ENCODE measurements around the gene ZC3H14. TPM values are rescaled to one million over a fixed set of nuclear protein-coding genes. Genes with fewer than 3 reads are reported as not detected.

ZC3H14 gene
- 58.7 to 66.0 TPM (median 65.4 TPM) in 5 replicates for total RNA-seq (2022; extraction: Qiagen RNA extraction; ENCODE audit: low read depth)

GRCh38 chr14:88562831-88563686 lies at the start of gene ZC3H14:
Gene ZC3H14 (plus strand): TSS chr14:88563037. CDS start chr14:88563134, 97 bp downstream.

DNA sequence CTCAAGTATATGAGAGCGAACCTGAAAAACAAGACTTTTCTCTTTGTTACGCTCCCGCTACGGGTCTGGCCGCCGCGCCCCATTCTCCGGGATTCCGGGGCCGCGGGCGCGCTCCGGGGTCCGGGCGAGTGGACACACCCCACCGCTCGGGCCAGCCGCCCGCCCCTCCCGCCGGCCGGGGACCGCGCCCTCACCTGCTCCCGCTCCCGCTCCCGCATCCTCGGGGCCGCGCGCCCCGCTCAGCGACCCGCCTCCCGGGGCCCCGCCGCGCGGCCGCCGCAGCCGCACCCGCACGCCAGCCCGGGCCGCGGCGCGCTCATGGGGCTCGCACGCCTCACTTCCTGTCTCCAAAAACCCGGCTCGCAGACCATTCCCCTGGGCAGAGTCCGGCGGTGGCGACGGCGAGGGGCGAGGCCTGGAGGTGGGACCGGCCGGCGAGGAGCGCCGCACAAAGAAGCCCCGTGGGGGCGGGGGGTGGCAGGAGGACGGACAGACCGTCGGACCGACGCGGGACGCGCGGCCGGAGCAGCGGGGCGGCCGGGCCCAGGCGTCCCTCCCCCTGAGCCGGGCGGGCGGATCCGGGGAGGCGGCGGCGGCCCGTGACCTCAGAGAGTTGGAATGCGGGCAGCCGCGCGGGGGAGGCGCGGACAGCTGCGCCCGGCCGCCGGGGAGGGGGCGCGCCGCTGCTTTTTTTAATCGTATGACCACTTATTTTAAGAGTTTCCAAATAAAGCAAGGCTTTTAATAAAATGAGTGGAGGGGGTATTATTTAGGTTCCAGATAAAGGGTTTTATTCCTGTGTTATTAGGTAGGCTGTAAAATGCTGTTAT lies 8.2 kb upstream of the ZC3H14 start, which contains the start of gene PTPN21:
Gene PTPN21 (minus strand): TSS at position 551 of the 830 bp plus-strand sequence. CDS start 4,590 bp downstream, outside the sequence.

Other genes starting within 250 kb of the ZC3H14 start
- not detected in 5 replicates for gene KCNK10, start 239.8 kb upstream of the ZC3H14 start, total RNA-seq (2022; extraction: Qiagen RNA extraction; ENCODE audit: low read depth)
- gene SPATA7, start 177.4 kb upstream of the ZC3H14 start, total RNA-seq (2022; extraction: Qiagen RNA extraction; ENCODE audit: low read depth): 3.1 to 4.8 TPM (median 4.5 TPM) in 5 replicates
- 8.1 to 8.9 TPM (median 8.5 TPM) in 5 replicates for gene PTPN21, start 8.0 kb upstream of the ZC3H14 start, total RNA-seq (2022; extraction: Qiagen RNA extraction; ENCODE audit: low read depth)
- gene EML5, start 229.9 kb downstream of the ZC3H14 start, total RNA-seq (2022; extraction: Qiagen RNA extraction; ENCODE audit: low read depth): 0.72 to 0.92 TPM (median 0.77 TPM) in 5 replicates